ENCODE data around the gene ATG7. TPM values are rescaled to one million over a fixed set of nuclear protein-coding genes. Genes with fewer than 3 reads are reported as not detected.
"Not testable (repeated sequence)": the region's sequence is repeated elsewhere in the genome, so short reads cannot be mapped to it uniquely, and the experiment has no call there.

ATG7 gene
- total and polyA plus RNA-seq, 4 donors, result 7.4 to 53.8 (median 15.6) TPM

- Histone ChIP-seq H3K4me3 (ENCODE audit: low read depth in 1 of 3, low read length in 3 of 3) (no peak overlapping the region), H3K4me1 (ENCODE audit: control insufficient read depth in 4 of 4, insufficient read depth in 4 of 4, low read length in 3 of 4) (no peaks in the 10 kb centered on the region), H3K27me3 (ENCODE audit: control insufficient read depth in 4 of 4, insufficient read depth in 4 of 4, low read length in 3 of 4) (peaks cover 0 to 2% (median 0%) of the 10 kb centered on the region in 4 donors), H3K36me3 (ENCODE audit: control insufficient read depth in 4 of 4, insufficient read depth in 3 of 4, low read depth in 1 of 4, low read length in 3 of 4) (no peaks in the 10 kb centered on the region), H3K27ac (ENCODE audit: low read depth in 1 of 2, low read length in 2 of 2) (no peak overlapping the region), H3K9me3 (ENCODE audit: control insufficient read depth in 4 of 4, low read length in 3 of 4) (no peaks in the 10 kb centered on the region), H3K9ac (ENCODE audit: low read depth in 1 of 2, low read length in 2 of 2) (no peak overlapping the region)
- WGBS, result 73% methylated on average over 6 of the region's 6 CpGs
- no peak for TF ChIP-seq TAF1 (conservative IDR thresholded peaks at IDR 0.05)
- no peak for TF ChIP-seq YY1 (IDR thresholded peaks at IDR 0.05)
- no peak for TF ChIP-seq ZBTB33 (IDR thresholded peaks at IDR 0.05)
- TF ChIP-seq ATF3 (IDR thresholded peaks at IDR 0.05), result no peak
- TF ChIP-seq HNF4G (IDR thresholded peaks at IDR 0.05), result no peak
- DNase-seq (ENCODE audit: low spot score), result no peak
These were observed 20.4 kb upstream of the ATG7 start for GRCh38 chr3:11251807-11252176.

- TF ChIP-seq MAX (IDR thresholded peaks at IDR 0.05), result no peak
- TF ChIP-seq EGR1 (IDR thresholded peaks at IDR 0.05; ENCODE audit: low read depth in 2 of 2), result no peak
- TF ChIP-seq CTCF (IDR thresholded peaks at IDR 0.05; ENCODE audit: low read depth, low read length, missing input control), result no peak
- TF ChIP-seq RAD21 (IDR thresholded peaks at IDR 0.05), result no peak
- no peak for TF ChIP-seq TAF1 (conservative IDR thresholded peaks at IDR 0.05)
- no peak for TF ChIP-seq REST (IDR thresholded peaks at IDR 0.05)
- TF ChIP-seq RXRA (IDR thresholded peaks at IDR 0.05), result no peak
- Histone ChIP-seq H3K9me3 (ENCODE audit: control insufficient read depth in 4 of 4, low read length in 3 of 4) (no peaks in the 10 kb centered on the region), H3K9ac (ENCODE audit: low read depth in 1 of 2, low read length in 2 of 2) (no peak overlapping the region), H3K4me1 (ENCODE audit: control insufficient read depth in 4 of 4, insufficient read depth in 4 of 4, low read length in 3 of 4) (no peaks in the 10 kb centered on the region), H3K27ac (ENCODE audit: low read depth in 1 of 2, low read length in 2 of 2) (no peak overlapping the region), H3K36me3 (ENCODE audit: control insufficient read depth in 4 of 4, insufficient read depth in 3 of 4, low read depth in 1 of 4, low read length in 3 of 4) (no peaks in the 10 kb centered on the region), H3K27me3 (ENCODE audit: control insufficient read depth in 4 of 4, insufficient read depth in 4 of 4, low read length in 3 of 4) (peaks cover 0 to 2% (median 0%) of the 10 kb centered on the region in 4 donors), H3K4me3 (ENCODE audit: low read depth in 1 of 3, low read length in 3 of 3) (no peak overlapping the region)
- WGBS, result 84% methylated on average over 6 of the region's 6 CpGs
- no peak for DNase-seq (ENCODE audit: low spot score)
These were observed 17.3 kb upstream of the ATG7 start for GRCh38 chr3:11254876-11255275.

- DNase-seq (ENCODE audit: low spot score); H3K27me3 ChIP-seq (ENCODE audit: control insufficient read depth in 4 of 4, insufficient read depth in 4 of 4, low read length in 3 of 4); H3K9me3 ChIP-seq (ENCODE audit: control insufficient read depth in 4 of 4, low read length in 3 of 4); H3K36me3 ChIP-seq (ENCODE audit: control insufficient read depth in 4 of 4, insufficient read depth in 3 of 4, low read depth in 1 of 4, low read length in 3 of 4); H3K4me3 ChIP-seq (ENCODE audit: low read depth in 1 of 3, low read length in 3 of 3); H3K27ac ChIP-seq (ENCODE audit: low read depth in 1 of 2, low read length in 2 of 2); H3K4me1 ChIP-seq (ENCODE audit: control insufficient read depth in 4 of 4, insufficient read depth in 4 of 4, low read length in 3 of 4); H3K9ac ChIP-seq (ENCODE audit: low read depth in 1 of 2, low read length in 2 of 2): not testable (repeated sequence)
- WGBS, result 61% methylated on average over 5 of the region's 5 CpGs
These were observed 16.7 kb upstream of the ATG7 start for GRCh38 chr3:11255537-11255936.
